ENCODE data around the gene GPR37.

GRCh38 chr7:124780608-124781007 is 15.0 kb upstream of the GPR37 start:
- no peak for TF ChIP-seq CTCF (IDR thresholded peaks at IDR 0.05)
- no peak for TF ChIP-seq EP300 (IDR thresholded peaks at IDR 0.05)

All from esophagus muscularis mucosa (tissue), 3 donors.